Activated effector memory CD4-positive, alpha-beta T cell treated with anti-CD3 and anti-CD28 coated beads, Interleukin-2, amount 50 U/mL, for 16 hours (primary cell): ENCODE data around the gene FOXRED2.
"Not testable (repeated sequence)": the region's sequence is repeated elsewhere in the genome, so short reads cannot be mapped to it uniquely, and the experiment has no call there.

ENCODE experiments used
- DNase-seq: peaks from one replicate; pipeline ENCODE4 v3.0.0-alpha.2; 2020

FOXRED2 gene

GRCh38 chr22:36506637-36507517 lies at the start of gene FOXRED2:
Gene FOXRED2 (minus strand): TSS chr22:36507040. CDS start chr22:36506422, 618 bp downstream.
- DNase-seq, result peak; percentile 95

GRCh38 chr22:36554098-36554497 lies 47.3 kb upstream of the FOXRED2 start:
- no peak for DNase-seq

GRCh38 chr22:36552289-36552688 lies 45.4 kb upstream of the FOXRED2 start:
- no peak for DNase-seq

GRCh38 chr22:36550701-36551495 lies 44.1 kb upstream of the FOXRED2 start:
- no peak for DNase-seq

- DNase-seq, result no peak
Measured at GRCh38 chr22:36549033-36549432, 42.2 kb upstream of the FOXRED2 start.

GRCh38 chr22:36548606-36549005 lies 41.8 kb upstream of the FOXRED2 start:
- no peak for DNase-seq

- no peak for DNase-seq
Measured at GRCh38 chr22:36546932-36547331, 40.1 kb upstream of the FOXRED2 start.

GRCh38 chr22:36546092-36546804 lies 39.4 kb upstream of the FOXRED2 start:
- peak; percentile 66 for DNase-seq

- DNase-seq, result no peak
Measured at GRCh38 chr22:36544107-36544620, 37.3 kb upstream of the FOXRED2 start.

- DNase-seq, result peak; percentile 74
Measured at GRCh38 chr22:36541831-36542411, 35.1 kb upstream of the FOXRED2 start.

- DNase-seq, result no peak
Measured at GRCh38 chr22:36540867-36541642, 34.2 kb upstream of the FOXRED2 start.

GRCh38 chr22:36538529-36538928 lies 31.7 kb upstream of the FOXRED2 start:
- no peak for DNase-seq

- no peak for DNase-seq
Measured at GRCh38 chr22:36536717-36537116, 29.9 kb upstream of the FOXRED2 start.

GRCh38 chr22:36533320-36533719 lies 26.5 kb upstream of the FOXRED2 start:
- DNase-seq, result not testable (repeated sequence)

GRCh38 chr22:36532466-36532865 lies 25.6 kb upstream of the FOXRED2 start:
- DNase-seq, result no peak

GRCh38 chr22:36528795-36529751 lies 22.2 kb upstream of the FOXRED2 start, which contains the start of gene EIF3D:
Gene EIF3D (minus strand): TSS chr22:36529166. CDS start chr22:36526121, 3,045 bp downstream.
- peak; percentile 99 for DNase-seq

GRCh38 chr22:36528341-36528740 lies 21.5 kb upstream of the FOXRED2 start:
- peak; percentile 66 for DNase-seq

GRCh38 chr22:36522662-36523061 lies 15.8 kb upstream of the FOXRED2 start:
- DNase-seq, result no peak

GRCh38 chr22:36520423-36520822 lies 13.6 kb upstream of the FOXRED2 start:
- no peak for DNase-seq

- not testable (repeated sequence) for DNase-seq
Measured at GRCh38 chr22:36519906-36520305, 13.1 kb upstream of the FOXRED2 start.
